Hematopoietic multipotent progenitor cell treated with erythropoietin and hydrocortisone succinate and interleukin-3 and kit ligand, for 15 days (in vitro differentiated cells): Measurements from ENCODE around the gene CRK.
"Not testable (repeated sequence)": the region's sequence is repeated elsewhere in the genome, so short reads cannot be mapped to it uniquely, and the experiment has no call there.

Experiments used
- DNase-seq: peaks from one replicate; pipeline ENCODE4 v3.0.0-alpha.2; 2015; ENCODE audit warnings: low spot score

Gene CRK

DNA sequence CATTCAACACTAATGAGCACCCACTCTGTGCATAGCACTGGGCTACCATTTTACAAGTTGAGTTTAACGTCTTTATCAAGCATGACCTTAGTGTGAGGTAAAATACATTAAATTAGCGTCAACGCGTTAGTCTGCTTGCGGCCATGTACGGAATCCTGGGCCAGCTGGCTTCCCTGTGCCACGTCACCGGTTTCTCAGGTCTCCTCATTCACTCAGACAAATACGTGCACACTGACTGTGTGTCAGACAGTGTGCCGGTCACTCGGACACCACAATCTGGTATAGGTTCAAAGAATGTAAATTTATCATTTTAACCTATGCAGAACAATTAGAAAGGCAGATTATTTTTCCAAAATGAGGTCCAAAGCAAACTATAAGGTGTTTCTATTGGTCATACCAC is 34.6 kb downstream of the CRK start:
- no peak for DNase-seq

- DNase-seq, result no peak
Observed at GRCh38 chr17:1420981-1421380, 35.1 kb downstream of the CRK start.

DNA sequence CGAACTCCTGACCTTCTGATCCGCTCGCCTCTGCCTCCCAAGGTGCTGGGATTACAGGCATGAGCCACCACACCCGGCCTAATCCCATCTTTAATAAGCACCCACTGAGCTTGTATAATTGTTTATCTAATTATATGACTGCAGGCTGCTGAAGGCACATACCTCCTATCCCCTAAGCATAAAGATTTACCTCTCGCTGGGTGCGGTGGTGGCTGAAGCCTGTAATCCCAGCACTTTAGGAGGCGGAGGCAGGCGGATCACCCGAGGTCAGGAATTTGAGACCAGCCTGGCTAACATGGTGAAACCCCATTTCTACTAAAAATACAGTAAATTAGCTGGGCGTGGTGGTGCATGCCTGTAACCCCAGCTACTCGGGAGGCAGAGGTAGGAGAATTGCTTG is 35.9 kb downstream of the CRK start:
- no peak for DNase-seq

DNA sequence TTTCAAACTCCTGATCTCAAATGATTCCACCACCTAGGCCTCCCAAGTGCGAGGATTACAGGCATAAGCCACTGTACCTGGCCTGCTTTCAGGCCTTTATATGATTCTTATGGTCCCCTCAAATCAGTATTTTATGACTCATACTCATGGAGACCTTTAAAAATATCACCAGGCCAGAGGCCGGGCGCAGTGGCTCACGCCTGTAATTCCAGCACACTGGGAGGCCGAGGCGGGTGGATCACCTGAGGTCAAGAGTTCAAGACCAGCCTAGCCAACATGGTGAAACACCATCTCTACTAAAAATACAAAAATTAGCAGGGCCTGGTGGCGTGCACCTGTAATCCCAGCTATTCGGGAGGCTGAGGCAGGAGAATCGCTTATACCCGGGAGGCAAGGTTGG is 37.6 kb downstream of the CRK start:
- DNase-seq, result not testable (repeated sequence)

- no peak for DNase-seq
Observed at GRCh38 chr17:1416414-1416813, 39.6 kb downstream of the CRK start.

- DNase-seq, result no peak
Observed at GRCh38 chr17:1414634-1415033, 41.4 kb downstream of the CRK start.

DNA sequence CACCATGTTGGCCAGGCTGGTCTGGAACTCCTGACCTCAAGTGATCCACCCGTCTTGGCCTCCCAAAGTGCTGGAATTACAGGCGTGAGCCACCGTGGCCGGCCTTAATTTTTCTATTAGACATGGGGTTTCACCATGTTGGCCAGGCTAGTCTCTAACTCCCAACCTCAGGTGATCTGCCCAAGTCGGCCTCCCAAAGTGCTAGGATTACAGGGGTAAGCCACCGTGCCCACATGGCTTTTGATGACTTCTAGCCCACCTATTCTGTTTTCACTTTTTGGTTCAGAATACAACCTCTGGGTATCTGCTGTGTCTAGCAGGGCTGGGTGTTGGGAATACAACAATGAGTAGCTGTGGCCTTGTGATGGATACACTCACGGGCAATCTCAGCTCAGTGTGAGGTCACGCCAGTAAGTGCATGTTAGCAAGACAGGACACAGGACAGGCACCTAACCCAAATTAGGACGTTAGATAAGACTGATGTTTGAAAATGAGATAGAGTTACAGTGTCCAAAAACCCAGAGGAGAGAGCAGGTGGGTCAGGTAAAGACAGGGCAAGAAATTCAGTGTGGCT is 41.9 kb downstream of the CRK start:
- DNase-seq, result no peak

DNA sequence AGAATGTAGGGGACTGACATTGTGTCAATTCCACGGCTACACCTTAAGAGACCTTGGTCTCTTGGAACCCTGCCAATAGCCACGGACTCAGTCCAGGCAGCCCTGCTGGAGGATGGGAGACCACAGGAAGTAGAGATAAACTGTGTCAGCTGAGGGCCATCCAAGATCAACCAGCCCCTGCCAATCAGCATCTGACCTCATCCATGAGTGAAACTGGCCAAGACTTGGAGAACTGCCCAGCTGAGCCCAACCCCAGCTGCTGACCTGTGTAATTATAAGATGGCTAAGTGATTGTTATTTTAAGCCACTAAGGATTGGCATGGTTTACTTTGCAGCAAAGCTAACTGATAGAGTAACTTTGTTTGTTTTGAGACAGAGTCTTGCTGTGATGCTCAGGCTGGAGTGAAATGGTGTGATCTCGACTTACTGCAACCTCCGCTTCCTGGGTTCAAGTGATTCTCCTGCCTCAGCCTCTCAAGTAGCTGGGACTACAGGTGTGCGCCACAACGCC is 42.7 kb downstream of the CRK start:
- no peak for DNase-seq

GRCh38 chr17:1412185-1413110 is 43.6 kb downstream of the CRK start:
- no peak for DNase-seq

DNA sequence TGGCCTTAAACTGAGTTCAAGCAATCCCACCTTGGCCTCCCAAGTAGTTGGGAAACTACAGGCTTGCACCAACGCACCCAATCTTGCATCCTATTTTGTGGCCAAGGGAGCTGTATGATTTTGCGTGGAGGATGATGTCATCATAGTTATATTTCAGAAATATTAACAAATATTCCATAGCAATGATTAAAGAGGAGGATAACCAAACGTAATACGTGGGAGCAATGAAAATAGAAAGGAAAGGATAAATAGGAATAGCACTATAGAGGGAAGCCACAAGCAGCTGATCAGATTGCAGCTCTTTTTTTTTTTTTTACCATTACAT is 53.8 kb downstream of the CRK start:
- no peak for DNase-seq

- DNase-seq, result peak; percentile 95
Observed at GRCh38 chr17:1399679-1400512, 56.1 kb downstream of the CRK start, which contains the start of gene YWHAE. TSS of gene YWHAE (minus strand) at chr17:1400222. CDS start at chr17:1400110, 112 bp downstream.

DNA sequence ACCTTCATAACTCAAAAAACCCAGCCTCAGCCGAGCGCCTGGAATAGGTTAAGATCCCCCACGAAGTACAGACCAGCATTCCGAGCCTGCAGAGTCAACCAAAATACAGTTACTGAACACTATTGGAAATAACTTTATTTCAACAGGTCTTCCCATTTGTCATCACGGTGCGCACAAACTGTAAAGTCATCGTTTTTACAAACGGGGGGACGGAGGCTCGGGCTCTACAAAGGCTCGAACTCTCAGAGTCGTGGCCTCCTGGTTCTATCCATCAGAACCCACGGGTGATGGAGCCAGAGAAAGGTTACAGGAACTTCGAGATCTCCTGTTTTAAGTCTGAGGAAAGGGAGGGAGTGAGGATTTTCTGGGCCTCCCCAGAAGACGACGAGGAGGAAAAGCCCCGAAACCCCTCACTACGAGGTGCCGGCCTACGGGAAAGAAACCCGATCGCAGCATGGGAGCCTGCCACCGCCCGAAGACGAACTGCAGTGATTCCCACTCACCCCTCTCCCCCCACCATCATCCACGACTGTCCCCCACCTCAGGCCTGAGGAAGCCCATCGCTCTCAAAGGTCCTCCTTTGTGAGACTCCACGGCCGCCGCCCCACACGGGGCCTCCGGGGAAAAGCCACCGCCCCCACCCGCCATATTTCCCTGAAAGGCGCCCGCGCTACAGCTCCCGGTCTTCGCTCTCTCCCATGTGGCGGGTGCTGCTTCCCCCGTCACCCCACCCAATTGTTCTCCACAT is 56.9 kb downstream of the CRK start:
- peak; percentile 45 for DNase-seq

DNA sequence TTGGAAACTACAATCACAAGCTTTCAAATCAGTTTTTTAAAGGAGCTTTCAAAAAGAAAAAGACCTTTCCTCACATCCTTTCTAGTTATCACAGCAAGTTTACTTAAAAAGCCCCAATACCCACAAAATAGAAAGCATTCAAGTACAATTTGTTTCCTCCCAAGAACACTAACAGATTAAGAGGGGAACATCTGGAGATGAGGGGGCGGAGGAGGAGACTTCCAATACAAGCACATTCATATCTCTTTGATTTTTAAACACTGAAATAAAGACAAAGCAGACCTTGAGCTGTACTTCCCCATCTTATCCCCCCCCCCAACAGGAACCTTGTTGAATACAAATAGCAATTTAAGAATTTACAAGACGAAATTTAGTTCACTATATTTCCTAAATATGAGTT is 58.0 kb downstream of the CRK start:
- DNase-seq, result no peak

- DNase-seq, result not testable (repeated sequence)
Observed at GRCh38 chr17:1395876-1396665, 60.0 kb downstream of the CRK start.

DNA sequence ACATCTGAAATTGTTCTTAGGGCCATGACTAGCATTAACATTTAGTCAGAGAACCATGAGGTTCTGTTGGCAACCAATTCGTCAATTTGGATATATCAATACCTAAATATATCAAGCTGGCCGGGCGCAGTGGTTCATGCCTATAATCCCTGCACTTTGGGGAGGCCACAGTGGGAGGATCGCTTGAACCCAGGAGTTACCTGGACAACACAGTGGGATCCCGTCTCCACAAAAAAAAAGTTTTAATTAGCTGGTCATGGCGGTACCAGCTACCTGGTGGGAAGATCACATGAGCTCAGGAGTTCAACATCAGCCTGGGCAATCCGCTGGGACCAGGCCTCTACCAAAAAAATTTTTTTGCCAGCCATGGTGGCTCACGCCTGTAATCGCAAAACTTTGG is 64.5 kb downstream of the CRK start:
- no peak for DNase-seq

DNA sequence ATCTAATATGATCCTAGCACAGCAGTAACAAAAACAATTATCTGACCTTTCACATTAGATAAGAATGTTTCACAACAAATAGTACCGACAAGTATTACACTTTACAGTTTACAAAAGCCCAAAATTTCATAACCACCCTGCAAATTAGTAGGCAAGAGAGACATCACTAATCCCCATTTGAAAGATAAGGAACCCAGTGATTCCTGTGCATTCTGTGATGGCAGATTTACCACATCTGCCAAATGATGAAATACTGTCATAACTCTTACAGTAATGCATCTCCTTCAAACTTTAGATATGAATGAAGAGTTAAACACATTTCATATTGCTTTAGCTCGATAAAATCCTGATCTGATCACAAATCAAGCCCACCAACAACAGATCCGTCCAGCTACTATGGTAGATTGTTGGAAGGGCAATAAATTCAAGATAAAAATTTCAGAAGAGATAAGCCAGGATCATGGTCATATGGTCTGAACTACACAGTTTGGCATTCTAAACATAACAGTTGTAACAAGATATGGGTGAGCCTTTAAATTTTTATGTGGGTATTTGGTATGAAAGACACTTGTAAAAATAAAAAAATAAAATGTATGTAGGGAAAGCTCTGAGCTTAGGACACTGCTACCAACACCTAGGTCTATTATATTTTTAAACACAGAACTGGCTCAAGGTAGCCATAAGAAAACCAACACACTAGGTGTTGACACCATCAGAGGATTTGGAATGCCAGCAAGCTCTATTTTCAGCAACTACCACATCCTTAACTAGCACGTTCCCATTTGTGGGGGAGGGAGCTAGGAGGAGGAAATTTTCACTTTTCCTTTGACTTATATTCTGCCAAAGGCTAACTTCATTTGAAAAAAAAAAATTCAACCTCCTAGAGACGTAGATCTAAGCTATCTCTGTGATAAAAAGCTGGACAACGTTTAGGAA is 65.3 kb downstream of the CRK start:
- DNase-seq, result no peak

GRCh38 chr17:1387490-1388227 is 68.4 kb downstream of the CRK start:
- not testable (repeated sequence) for DNase-seq

- DNase-seq, result not testable (repeated sequence)
Observed at GRCh38 chr17:1386675-1387190, 69.3 kb downstream of the CRK start.

DNA sequence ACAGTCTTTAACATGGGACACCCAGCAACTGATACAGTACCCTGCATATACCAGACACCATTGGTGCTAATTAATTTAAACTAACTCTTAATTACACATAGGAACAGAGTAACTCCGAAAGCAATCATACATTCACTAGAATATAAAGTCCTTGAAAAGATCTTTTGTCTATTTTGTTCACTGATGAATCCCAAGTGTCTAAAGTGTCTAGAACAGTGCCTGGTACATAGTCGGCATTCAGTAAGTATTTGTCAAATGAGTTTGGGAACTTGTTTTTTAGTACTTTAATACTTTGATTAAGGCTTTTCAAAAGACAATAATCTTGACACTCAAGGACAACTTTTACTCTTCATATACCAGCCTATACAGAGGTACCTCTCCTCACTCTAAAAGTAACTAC is 69.8 kb downstream of the CRK start:
- no peak for DNase-seq
